Activated naive CD8-positive, alpha-beta T cell treated with anti-CD3 and anti-CD28 coated beads, Interleukin-2, amount 50 U/mL, for 24 hours (primary cell): ENCODE data around the gene TMSB10.
A peak's percentile ranks its signal among the peaks of the same experiment; 100 is the strongest.

Source experiments
- ATAC-seq: fragments of 150-1000 bp; cut with Tn5 transposase; one replicate; pipeline ENCODE4 v1.10.0; 2021
- DNase-seq: peaks from one replicate; pipeline ENCODE4 v3.0.0; 2021
- H3K27ac Mint-ChIP-seq: one replicate; pipeline ENCODE4 v1.8.0; 2021; ENCODE audit warnings: mild to moderate bottlenecking, mixed read lengths
- H3K27me3 Mint-ChIP-seq: one replicate; pipeline ENCODE4 v1.8.0; 2021; ENCODE audit warnings: mixed read lengths
- H3K36me3 Mint-ChIP-seq: one replicate; pipeline ENCODE4 v1.8.0; 2021; ENCODE audit warnings: low read depth, mixed read lengths
- H3K4me1 Mint-ChIP-seq: one replicate; pipeline ENCODE4 v1.8.0; 2021; ENCODE audit warnings: mixed read lengths
- H3K4me3 Mint-ChIP-seq: one replicate; pipeline ENCODE4 v1.8.0; 2021; ENCODE audit warnings: mild to moderate bottlenecking, moderate library complexity, mixed read lengths
- H3K9me3 Mint-ChIP-seq: one replicate; pipeline ENCODE4 v1.8.0; 2021; ENCODE audit warnings: mixed read lengths

TMSB10 gene

DNA sequence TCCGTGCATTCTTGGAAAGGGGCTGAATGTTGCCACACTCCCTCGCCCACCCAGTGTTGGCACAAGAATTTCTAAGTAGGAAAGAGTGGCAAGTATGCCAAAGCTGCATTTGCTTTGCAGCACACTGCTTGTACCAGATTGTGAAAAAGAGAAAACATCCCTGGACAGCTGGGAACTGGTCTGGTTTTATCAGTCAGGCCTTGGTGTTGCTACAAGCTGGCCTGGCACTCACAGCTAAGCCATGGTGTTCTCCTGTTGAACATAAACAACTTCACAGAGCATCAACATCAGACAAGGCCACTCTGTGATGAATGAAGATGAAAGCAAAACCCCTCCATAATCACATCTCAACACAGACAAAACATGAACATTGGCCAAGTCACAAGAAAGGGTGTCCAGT is 20.3 kb upstream of the TMSB10 start:
- Mint-ChIP-seq H3K4me1 (peaks cover 62% of the 10 kb centered on the region), H3K27me3 (no peaks in the 10 kb centered on the region), H3K4me3 (no peak overlapping the region), H3K27ac (no peak overlapping the region), H3K9me3 (no peaks in the 10 kb centered on the region), H3K36me3 (no peaks in the 10 kb centered on the region)
- no peak for DNase-seq
- no peak for ATAC-seq

DNA sequence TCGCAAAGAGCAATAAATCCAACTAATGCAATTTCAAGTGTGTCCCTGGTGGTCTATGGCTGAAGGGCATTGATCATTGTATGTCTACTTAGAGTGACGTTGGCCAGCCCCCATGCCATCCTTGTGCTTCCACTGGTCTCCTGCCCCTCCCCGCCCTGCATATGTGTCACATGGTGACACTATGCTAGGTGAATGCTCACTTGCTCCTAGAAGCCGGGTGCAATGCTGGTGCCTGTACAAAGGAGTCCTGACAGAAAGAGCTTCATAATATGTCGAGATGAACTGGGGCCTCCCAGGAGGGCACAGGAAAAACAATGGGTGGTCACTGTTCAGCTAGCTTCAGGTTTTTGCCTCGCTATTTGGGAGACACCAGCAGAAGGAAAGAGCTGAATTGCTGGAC is 18.7 kb upstream of the TMSB10 start:
- Mint-ChIP-seq H3K27me3 (no peaks in the 10 kb centered on the region), H3K36me3 (no peaks in the 10 kb centered on the region), H3K9me3 (no peaks in the 10 kb centered on the region), H3K27ac (peak overlapping the region; percentile 20), H3K4me3 (no peak overlapping the region), H3K4me1 (peaks cover 63% of the 10 kb centered on the region)
- ATAC-seq: no peak
- no peak for DNase-seq

DNA sequence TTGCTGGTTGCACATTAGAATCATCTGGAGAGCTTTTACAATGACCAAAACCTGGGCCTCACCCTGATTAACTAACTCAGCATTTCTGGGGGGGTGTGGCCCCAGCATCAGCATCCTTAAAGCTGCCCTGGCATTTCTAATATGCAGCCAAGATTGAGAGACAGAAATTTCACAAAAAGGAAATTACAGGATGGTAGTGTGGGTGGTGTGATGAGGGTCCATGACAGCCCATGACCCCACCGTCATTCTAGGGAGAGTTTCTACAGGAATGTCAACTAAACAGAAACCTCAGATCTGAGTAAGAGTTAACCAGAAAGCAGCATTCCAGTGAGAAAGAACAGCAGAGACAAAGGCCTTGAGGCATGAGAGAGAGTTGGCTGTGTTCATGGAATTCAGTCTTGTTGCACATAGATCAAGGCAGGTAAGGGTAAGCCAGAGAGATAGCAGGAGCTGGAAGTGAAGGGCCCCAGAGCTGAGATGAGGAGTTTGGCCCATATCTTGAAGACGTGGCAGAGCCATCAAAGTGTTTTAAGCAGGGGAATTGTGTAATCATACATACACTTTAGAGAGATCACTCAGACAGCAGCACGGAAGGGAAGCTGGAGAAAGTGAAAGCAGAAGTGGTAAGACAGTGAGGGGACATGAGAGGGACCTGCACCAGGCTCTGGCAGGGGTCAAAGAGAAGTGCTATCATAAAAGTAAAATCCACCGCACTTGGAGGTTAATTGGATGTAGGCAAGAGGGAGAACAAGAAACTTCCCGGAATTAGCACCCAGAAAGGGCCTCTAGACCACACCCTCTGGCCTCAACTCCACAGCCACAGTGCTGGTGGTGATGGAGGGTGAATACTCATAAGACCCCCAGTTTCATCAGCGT is 16.8 kb upstream of the TMSB10 start:
- Mint-ChIP-seq H3K4me1 (peaks cover 46% of the 10 kb centered on the region), H3K4me3 (peak overlapping the region; percentile 74), H3K27me3 (no peaks in the 10 kb centered on the region), H3K36me3 (no peaks in the 10 kb centered on the region), H3K9me3 (no peaks in the 10 kb centered on the region), H3K27ac (peak overlapping the region; percentile 92)
- ATAC-seq: peak; percentile 93
- peak; percentile 40 for DNase-seq

DNA sequence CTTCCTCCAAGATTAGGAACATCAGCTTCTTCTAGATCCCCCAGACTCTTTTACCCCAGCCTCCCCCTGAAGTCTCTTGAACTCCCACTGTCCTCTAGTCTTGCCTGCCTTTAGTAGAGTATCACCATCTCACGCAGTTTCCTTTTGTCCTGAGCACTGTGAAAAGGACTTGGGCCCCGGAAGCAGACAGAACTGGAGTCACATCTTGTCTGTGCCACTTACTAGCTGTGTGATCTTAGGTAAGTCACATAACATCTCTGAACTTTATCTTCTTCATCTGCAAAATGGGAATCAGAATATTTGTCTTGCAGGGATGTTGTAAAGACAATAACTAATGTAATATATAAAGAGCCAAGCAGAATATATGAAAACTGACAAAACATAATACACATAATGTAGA is 16.1 kb upstream of the TMSB10 start:
- H3K4me3 Mint-ChIP-seq: peak overlapping the region; percentile 74
- peak overlapping the region; percentile 92 for H3K27ac Mint-ChIP-seq
- H3K4me1 Mint-ChIP-seq: peaks cover 48% of the 10 kb centered on the region
- ATAC-seq (peak; percentile 21), DNase-seq (peak; percentile 12)
- H3K36me3 Mint-ChIP-seq: no peaks in the 10 kb centered on the region
- no peaks in the 10 kb centered on the region for H3K27me3 Mint-ChIP-seq
- no peaks in the 10 kb centered on the region for H3K9me3 Mint-ChIP-seq

DNA sequence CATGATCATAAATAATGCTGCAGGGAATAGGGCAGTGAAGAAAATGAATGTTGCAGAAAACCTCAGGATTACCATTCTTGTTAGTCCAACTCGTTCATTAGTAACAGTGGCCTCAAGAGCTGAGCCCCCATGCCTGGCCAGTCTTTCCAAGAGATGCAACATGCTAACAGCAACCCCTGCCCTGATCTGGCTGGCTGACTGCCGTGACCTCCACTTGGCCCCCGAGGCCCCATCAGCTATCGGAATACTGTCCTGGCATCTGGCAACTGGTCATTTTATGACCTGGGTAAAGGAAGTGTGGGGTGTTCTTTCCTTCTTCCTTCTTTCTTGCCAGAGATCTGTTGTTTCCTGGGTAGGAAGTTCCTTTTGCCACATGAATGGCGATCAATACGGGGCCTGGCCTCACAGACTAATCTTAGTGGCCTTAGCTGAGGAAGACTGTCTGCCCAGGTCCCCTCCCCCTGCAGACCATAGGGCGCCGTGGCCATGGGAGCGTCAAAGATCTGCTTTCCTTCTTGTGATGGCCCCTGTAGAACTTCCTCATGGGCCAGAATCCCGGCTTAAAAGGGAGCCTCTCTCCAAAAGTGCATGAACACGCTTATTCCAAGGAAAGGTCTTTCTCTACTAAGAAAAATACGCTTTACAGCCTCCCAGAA is 14.0 kb upstream of the TMSB10 start:
- H3K27me3 Mint-ChIP-seq: no peaks in the 10 kb centered on the region
- peaks cover 58% of the 10 kb centered on the region for H3K4me1 Mint-ChIP-seq
- no peak for ATAC-seq
- H3K9me3 Mint-ChIP-seq: no peaks in the 10 kb centered on the region
- H3K27ac Mint-ChIP-seq: no peak overlapping the region
- no peaks in the 10 kb centered on the region for H3K36me3 Mint-ChIP-seq
- H3K4me3 Mint-ChIP-seq: no peak overlapping the region
- no peak for DNase-seq

DNA sequence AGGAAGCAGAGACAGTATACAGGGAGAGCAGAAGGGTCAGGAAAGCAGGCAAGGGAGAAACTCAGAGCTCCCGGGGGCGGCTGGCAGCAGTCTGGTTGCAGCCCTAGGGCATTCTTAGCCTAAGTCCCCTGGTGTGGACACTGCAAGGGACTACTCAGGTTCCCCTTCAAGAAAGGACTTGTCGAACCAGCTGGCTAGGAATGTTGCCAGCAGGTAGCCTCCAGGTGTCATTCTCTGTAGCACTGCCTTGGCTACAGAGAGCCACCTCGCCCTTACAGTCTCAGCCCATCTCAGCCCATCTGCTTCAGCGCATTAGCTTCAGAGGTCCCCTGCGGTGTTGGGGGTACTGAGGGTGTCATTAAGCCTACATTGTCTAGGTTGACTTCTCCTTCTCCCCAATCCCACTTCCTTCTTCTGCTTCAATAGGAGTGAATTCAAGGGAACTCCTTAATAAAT is 11.3 kb upstream of the TMSB10 start:
- Mint-ChIP-seq H3K9me3 (no peaks in the 10 kb centered on the region), H3K27me3 (no peaks in the 10 kb centered on the region), H3K4me3 (peak overlapping the region; percentile 35), H3K36me3 (no peaks in the 10 kb centered on the region), H3K4me1 (peaks cover 58% of the 10 kb centered on the region), H3K27ac (peak overlapping the region; percentile 75)
- DNase-seq (no peak), ATAC-seq (no peak)

DNA sequence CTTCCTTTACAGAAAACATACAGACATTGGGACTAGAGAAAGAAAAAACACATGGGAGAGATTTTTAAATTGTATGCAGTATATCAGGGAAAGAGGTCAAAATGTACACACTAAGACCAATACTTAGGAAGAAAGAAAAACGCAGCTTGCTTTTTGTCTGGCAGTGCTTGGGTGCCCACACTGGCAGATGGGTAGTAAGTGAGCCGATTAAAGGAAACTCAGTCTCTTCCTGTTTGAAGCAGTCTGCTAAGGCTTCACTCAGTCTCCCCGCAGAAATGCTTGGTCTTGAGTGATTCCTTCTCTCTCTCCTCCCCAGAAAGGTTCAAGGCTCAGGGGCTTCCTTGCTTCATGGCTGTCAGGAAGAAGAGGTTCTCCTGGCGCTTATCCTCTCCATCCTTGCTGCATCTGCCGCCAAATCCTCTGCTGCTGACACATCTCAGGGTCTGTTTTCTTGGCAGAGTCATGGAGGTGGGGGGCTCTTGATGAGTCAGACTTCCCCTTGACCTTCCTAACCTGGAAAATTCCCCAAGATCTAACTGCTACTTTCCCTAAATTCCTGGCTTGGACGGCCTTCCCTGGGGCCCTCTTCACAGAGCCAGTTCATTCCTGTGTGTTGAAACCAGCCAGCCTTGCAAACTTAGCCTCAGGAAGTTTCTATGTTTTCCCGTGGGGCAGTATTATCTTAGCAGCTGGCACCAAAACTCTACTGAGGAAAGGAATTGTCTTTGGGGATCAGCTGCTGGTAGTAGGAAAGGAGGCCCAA is 10.5 kb upstream of the TMSB10 start:
- no peak for DNase-seq
- no peaks in the 10 kb centered on the region for H3K27me3 Mint-ChIP-seq
- H3K4me1 Mint-ChIP-seq: peaks cover 59% of the 10 kb centered on the region
- H3K27ac Mint-ChIP-seq: peak overlapping the region; percentile 75
- no peak for ATAC-seq
- H3K9me3 Mint-ChIP-seq: no peaks in the 10 kb centered on the region
- H3K4me3 Mint-ChIP-seq: peak overlapping the region; percentile 35
- H3K36me3 Mint-ChIP-seq: no peaks in the 10 kb centered on the region

DNA sequence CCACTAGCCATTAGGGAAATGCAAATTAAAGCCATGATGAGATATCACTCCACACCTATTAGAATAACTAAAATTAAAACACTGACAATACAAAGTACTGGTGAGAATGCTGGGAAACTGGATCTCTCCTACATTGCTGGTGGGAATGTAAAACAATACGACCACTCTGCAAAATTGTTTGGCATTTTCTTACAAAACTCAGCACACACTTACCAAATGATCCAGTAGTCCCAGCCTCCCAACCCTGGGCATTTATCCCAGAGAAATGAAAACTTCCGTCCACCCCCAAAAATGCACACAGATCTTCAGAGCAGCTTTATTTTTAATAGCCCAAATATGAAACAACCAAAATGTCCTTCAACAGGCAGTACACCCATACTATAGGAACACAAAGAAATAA is 8.9 kb upstream of the TMSB10 start:
- DNase-seq (no peak), ATAC-seq (no peak)
- no peaks in the 10 kb centered on the region for H3K36me3 Mint-ChIP-seq
- H3K4me3 Mint-ChIP-seq: no peak overlapping the region
- peak overlapping the region; percentile 6 for H3K27ac Mint-ChIP-seq
- H3K27me3 Mint-ChIP-seq: no peaks in the 10 kb centered on the region
- peaks cover 69% of the 10 kb centered on the region for H3K4me1 Mint-ChIP-seq
- no peaks in the 10 kb centered on the region for H3K9me3 Mint-ChIP-seq

DNA sequence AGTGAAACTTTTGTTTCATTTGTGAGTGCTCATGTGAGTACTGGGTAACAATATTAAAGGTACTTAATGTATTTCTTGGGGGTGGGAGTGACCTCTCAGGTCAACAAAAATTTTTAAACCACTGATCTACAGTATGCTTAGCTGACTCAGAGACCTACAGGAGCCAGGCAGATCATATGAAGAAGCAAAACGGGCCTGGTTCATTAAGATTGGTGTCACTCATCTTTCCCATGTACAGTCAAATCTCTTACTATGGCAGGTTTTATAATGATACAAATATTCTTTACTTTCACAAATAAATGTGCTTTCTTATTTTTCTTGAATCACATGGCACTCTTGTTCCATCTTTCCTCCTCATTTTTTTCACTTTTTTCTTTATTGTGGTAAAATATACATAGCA is 7.7 kb upstream of the TMSB10 start:
- Mint-ChIP-seq H3K4me1 (peaks cover 81% of the 10 kb centered on the region), H3K27ac (peak overlapping the region; percentile 89), H3K4me3 (no peak overlapping the region), H3K9me3 (no peaks in the 10 kb centered on the region), H3K27me3 (no peaks in the 10 kb centered on the region), H3K36me3 (no peaks in the 10 kb centered on the region)
- DNase-seq (no peak), ATAC-seq (peak; percentile 50)

DNA sequence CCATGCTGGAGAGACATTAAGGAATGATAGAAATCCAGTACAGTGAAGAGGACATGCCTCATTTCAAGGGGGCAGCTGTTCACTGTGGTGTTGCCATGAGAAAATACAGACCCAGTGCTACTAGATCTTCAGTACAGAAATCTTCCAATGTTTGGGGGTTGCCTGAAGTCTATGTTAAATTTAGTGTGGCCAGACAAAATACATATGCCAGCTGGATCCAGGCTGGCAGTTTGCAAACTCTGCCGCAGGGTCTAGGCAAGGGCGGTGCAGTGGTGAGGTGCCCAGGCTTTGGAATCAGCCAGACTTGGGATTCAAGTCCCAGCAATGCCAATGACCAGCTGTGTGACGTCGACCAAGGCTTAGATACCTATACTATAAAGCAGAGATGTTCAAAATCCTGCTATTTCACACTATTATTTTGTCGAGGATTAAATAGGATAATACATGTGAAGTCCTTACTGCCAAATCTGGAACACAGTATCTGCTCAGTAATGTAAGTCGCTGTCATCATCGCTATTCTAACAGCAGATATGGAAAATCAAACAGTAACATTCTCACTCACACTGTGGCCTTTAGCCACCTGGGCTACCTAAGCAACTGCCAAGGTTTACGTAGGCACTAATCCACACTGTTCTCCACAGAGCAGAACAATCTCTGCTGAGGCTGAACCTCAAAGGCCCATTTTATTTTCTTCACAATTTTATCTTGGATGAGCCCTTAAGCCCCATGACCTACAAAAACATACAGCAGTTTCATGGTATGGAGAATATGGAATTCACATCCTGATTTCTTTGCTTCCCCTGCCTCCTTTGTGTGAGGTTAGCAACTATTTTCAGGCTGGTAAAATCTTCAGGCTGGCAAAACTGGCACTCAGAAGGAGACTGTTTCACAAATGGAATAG is 5.9 kb upstream of the TMSB10 start:
- Mint-ChIP-seq H3K27ac (peak overlapping the region; percentile 26), H3K4me1 (peaks cover 91% of the 10 kb centered on the region), H3K36me3 (no peaks in the 10 kb centered on the region), H3K27me3 (no peaks in the 10 kb centered on the region), H3K9me3 (no peaks in the 10 kb centered on the region), H3K4me3 (no peak overlapping the region)
- no peak for ATAC-seq
- no peak for DNase-seq

DNA sequence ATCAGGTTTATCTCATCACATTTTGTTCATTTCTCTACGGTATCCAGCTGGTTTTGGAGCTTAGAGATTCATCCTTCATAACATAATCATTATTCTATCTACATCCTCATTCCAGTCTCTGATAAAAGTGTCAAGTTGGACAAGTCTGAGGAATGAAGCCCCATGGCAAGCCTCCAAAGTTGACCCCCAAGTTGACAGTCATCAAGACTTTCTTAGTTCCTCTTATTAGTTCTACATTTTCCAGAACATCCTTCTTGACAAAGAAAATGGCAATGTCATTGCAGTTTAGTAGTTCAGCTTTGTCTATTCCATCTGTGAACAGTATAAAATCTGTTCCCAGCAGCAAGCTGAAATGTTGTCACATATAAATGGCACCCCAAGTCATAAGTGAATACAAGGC is 4.5 kb upstream of the TMSB10 start:
- Mint-ChIP-seq H3K36me3 (peaks cover 2% of the 10 kb centered on the region), H3K4me3 (no peak overlapping the region), H3K9me3 (no peaks in the 10 kb centered on the region), H3K27ac (no peak overlapping the region), H3K27me3 (no peaks in the 10 kb centered on the region), H3K4me1 (peaks cover 85% of the 10 kb centered on the region)
- ATAC-seq (no peak), DNase-seq (no peak)

DNA sequence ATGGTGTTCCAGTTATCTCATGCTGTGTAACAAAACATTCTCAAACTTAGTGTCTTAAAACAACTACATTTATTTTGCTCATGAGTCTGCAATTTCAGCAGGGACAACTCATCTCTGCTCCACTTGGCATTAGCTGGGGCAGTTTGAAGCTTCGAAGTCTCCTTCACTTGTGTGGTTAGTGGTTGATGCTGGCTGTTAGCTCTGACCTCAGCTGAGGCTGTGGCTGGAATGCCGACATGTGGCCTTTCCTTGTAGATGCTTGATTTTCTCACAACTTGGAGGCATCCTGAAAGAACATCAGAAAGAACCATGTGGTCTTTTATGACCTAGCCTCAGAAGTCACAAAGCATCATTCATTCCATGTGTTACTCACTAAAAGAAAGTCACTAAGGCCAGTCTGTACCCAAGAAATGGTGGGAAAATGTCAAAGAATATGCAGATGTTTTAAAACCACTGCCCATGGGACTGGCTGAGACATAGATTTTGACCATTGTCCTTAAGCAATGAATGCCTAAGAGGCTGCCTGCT is 3.8 kb upstream of the TMSB10 start:
- ATAC-seq: peak; percentile 14
- H3K27me3 Mint-ChIP-seq: no peaks in the 10 kb centered on the region
- no peak for DNase-seq
- peak overlapping the region; percentile 25 for H3K4me3 Mint-ChIP-seq
- H3K36me3 Mint-ChIP-seq: peaks cover 9% of the 10 kb centered on the region
- H3K4me1 Mint-ChIP-seq: peaks cover 80% of the 10 kb centered on the region
- no peaks in the 10 kb centered on the region for H3K9me3 Mint-ChIP-seq
- H3K27ac Mint-ChIP-seq: peak overlapping the region; percentile 63

DNA sequence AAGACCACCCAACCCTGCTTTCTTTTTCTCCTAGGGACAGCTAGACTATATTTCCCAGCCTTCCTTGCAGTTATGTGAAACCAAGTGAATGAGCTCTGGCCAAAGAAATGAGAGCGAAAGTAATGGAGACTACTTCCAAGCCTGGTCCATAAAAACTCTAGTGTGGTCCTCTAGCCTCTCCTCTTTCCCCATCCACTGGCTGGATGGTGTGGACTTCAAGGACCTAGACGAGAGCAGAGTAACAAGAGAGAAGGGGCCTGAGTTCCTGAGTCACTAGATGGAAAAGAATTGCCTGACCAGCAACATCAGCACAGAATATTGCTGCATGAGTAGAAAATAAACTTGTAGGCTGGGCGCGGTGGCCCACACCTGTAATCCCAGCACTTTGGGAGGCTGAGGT is 2.9 kb upstream of the TMSB10 start:
- Mint-ChIP-seq H3K27me3 (no peaks in the 10 kb centered on the region), H3K9me3 (no peaks in the 10 kb centered on the region), H3K36me3 (peaks cover 17% of the 10 kb centered on the region), H3K4me1 (peaks cover 80% of the 10 kb centered on the region), H3K4me3 (no peak overlapping the region), H3K27ac (peak overlapping the region; percentile 59)
- DNase-seq (no peak), ATAC-seq (no peak)

DNA sequence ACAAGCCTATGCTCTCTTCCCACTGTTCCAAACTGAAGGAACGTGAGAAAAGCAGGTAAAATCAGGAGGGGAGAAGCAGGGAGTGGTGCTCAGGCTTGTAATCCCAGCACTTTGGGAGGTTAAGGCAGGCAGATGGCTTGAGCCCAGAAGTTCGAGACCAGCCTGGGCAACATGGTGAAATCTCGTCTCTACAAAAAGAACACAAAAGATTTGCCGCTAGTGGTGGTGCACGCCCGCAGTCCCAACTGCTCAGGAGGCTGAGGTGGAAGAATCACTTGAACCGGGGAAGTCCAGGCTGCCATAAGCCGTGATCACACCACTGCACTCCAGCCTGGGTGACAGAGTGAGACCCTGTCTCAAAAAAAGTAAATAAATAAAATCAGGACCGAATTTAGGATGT is 1.3 kb upstream of the TMSB10 start:
- H3K4me1 Mint-ChIP-seq: peaks cover 79% of the 10 kb centered on the region
- no peak for ATAC-seq
- DNase-seq: no peak
- no peaks in the 10 kb centered on the region for H3K27me3 Mint-ChIP-seq
- H3K4me3 Mint-ChIP-seq: peak overlapping the region; percentile 94
- H3K27ac Mint-ChIP-seq: peak overlapping the region; percentile 94
- peaks cover 7% of the 10 kb centered on the region for H3K9me3 Mint-ChIP-seq
- peaks cover 30% of the 10 kb centered on the region for H3K36me3 Mint-ChIP-seq
